ENCODE measurements around the gene ADCY4.

ADCY4 gene

DNA sequence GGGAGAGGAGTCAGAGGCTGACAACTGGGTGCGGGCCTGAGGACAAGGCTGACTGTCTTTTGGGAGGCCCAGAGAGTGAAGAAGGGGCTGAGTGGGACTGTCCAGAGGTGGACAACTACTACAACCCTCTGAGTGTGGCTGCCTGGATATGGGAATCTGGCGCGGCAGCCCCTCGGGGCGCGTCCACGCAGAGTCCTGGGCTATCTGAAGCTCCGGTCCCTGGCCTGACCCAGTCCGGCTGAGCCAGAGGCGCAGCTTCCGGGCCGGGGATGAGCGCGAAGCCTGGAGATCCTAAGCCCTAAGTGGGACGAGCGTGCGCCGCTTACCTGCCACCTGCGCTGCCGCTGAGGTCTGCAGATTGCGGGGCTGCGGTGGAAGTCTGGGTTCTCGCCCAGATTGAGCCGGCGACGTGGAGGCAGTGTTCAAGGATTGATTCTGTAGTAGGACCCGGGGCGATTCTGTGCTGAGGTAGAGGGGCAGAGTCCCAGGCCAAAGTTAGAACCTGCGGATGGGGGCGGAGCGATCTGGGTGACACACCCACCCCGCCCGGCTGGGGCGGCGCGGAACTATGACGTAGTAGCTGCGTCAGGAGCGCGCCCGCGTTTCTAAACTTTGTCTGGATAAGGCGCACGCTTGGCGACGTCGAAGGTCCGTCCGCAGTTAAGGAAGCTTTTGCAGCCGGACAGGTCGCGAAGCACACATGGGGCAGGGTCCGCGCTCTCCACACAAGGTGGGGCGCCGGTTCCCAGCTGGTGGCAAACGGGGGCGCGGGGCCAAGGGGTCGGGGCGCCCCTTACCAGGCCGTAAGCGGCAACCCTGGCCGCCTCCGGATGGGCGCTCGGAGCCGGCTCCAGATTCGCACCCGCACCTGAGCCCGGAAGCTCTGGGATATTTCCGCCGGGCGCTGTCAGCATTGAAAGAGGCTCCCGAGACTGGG lies 35.3 kb downstream of the ADCY4 start, which contains the start of the genes DHRS1 and NOP9:
DHRS1 (minus strand) TSS at position 526 of the 937 bp plus-strand sequence. CDS start 674 bp downstream, outside the sequence.
NOP9 (plus strand) TSS at position 596 of the 937 bp plus-strand sequence; CDS start at position 701, 105 bp downstream.
- DNase-seq (ENCODE audit: low read depth): peak; percentile 84
- no peak for TF ChIP-seq CTCF (conservative IDR thresholded peaks at IDR 0.05; ENCODE audit: control insufficient read depth, insufficient read depth, low read depth, low read length)

GRCh38 chr14:24298892-24299254 lies 36.0 kb downstream of the ADCY4 start:
- DNase-seq (ENCODE audit: low read depth): peak; percentile 76
- peak overlapping the region; percentile 97 for H3K4me3 ChIP-seq (ENCODE audit: control insufficient read depth, low read depth, low read length)
- no peak for TF ChIP-seq CTCF (conservative IDR thresholded peaks at IDR 0.05; ENCODE audit: control insufficient read depth, insufficient read depth, low read depth, low read length)

More for the DNA sequence above, 35.3 kb downstream of the ADCY4 start, which contains the start of the genes DHRS1 and NOP9:
- peak within 1 kb of the TSS; percentile 97 for H3K4me3 ChIP-seq (ENCODE audit: control insufficient read depth, low read depth, low read length)

- H3K4me3 ChIP-seq (ENCODE audit: control insufficient read depth, low read depth, low read length): no peak overlapping the region
- peak; percentile 38 for TF ChIP-seq CTCF (conservative IDR thresholded peaks at IDR 0.05; ENCODE audit: control insufficient read depth, insufficient read depth, low read depth, low read length)
- DNase-seq (ENCODE audit: low read depth): peak; percentile 20
Observed at GRCh38 chr14:24297190-24297964, 37.5 kb downstream of the ADCY4 start.

GRCh38 chr14:24296341-24297157 lies 38.3 kb downstream of the ADCY4 start:
- TF ChIP-seq CTCF (conservative IDR thresholded peaks at IDR 0.05; ENCODE audit: control insufficient read depth, insufficient read depth, low read depth, low read length): peak; percentile 82

DNA sequence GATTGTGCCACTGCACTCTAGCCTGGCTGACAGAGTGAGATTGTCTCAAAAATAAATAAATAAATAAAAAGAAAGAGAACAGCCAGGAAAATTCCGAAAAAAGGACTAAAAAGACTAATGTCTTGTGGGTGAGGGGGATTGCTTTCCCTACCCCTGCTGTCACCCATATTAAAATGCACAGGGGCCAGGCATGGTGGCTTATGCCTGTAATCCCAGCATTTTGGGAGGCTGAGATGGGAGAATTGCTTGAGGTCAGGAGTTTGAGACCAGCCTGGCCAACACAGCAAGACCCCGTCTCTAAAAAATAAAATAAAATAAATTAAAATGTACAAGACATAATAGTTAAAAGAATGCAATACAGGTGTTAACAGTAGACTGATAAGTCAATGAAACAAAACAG lies 41.3 kb downstream of the ADCY4 start:
- no peak overlapping the region for H3K4me3 ChIP-seq (ENCODE audit: control insufficient read depth, low read depth, low read length)
- no peak for TF ChIP-seq CTCF (conservative IDR thresholded peaks at IDR 0.05; ENCODE audit: control insufficient read depth, insufficient read depth, low read depth, low read length)
- DNase-seq (ENCODE audit: low read depth): no peak

More at GRCh38 chr14:24296341-24297157, 38.3 kb downstream of the ADCY4 start:
- peak; percentile 96 for DNase-seq (ENCODE audit: low read depth)
- no peak overlapping the region for H3K4me3 ChIP-seq (ENCODE audit: control insufficient read depth, low read depth, low read length)

All from fibroblast of mammary gland (primary cell).